Stimulated activated CD4-positive, alpha-beta T cell treated with anti-CD3 and anti-CD28 coated beads, TNF-alpha, amount 100 ng/mL, for 24 hours (primary cell): ENCODE measurements around the gene CDH5.

ENCODE experiments used
- DNase-seq, 3 experiments: peaks; one replicate each; pipeline ENCODE4 v3.0.0-alpha.2; 2020; ENCODE audit warnings: low read depth in 3 of 3

CDH5 gene

DNA sequence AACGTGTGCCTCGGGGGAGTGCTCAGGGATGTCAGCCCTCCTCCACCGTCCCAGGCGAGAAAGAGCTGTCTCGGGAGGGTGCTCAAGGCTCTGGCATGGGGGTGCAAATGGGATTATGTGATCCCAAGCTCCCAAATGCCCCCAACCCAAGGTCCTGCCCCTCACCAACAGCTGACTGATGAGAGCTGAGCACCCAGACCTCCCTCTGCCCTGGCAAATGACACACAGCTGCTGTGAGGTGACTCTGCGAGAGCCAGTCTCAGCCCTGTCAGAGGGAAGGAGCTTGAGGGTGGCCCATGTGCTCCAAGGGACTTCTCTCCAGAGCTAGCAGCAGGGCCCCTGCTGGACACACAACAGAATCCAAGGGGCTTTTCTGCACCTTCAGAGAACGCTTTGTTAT lies 7.7 kb downstream of the CDH5 start:
- DNase-seq: no peak

DNA sequence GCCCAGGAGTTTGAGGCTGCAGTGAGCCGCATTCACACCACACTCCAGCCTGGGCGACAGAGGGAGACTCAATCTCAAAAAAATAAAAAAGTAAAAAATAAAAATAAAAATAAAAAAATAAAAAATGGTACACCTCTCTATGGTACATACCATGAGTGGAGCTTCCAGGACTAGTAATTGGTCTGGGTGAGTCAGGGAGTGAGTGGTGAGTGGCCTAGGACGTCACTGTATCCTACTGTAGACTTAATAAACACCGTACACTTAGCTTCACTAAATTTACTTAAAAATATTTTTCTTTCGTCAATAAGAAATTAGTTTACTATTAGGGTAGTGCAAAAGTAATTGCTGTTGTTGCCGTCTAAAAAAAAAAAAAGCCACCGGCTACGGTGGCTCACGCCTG lies 9.0 kb downstream of the CDH5 start:
- DNase-seq: no peak

DNA sequence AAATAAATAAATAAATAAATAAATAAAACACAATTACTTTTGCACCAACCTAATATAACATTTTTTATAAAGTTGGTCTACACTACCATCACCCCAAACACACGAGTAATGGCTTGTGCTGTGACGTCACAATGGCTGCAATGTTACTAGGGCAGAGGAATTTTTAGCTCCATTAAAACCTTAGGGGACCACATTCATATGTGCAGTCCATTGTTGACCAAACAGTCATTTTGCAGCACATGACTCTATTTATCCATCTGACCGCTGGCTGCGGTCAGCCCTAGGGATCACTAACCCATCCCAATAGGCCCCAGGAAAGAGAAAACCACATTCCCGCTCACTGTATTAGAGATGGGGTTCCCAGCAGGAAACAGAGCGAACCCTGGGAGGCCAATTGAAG lies 9.6 kb downstream of the CDH5 start:
- DNase-seq: no peak

DNA sequence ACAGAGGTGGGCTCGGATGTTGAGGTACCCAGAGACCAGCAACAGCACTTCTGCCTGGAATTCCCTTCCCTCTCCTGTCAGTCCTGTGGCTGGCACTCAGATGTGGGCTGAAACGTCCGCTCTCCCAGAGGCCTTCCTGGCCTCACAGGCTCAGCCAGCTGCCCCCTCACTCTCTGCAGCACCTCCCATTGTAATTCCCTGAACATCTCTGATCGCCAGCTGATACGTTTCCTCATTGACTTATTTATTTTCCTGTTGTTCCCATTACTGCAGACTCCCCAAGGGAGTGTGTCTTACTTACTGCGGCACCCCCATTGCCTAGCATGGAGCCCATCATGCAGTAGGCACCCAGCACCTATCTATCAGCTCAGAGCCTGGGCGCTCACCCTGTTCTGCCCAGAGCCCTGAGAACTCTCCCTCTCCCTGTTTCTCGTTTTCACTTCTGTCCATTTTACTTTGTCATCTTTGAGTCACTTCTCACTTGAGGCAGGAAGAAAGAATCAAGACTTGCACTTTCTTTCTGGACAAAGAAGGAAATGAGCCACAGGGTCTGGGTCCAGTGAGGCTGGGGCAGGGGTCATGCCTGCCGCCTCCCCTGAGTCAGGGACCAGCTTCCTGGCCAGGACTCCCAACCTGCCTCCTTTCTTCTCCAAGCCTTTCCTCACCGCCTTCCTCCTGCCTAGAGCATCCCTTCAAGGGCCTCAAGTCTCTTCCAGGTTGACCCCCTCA lies 10.2 kb downstream of the CDH5 start:
- no peak for DNase-seq

DNA sequence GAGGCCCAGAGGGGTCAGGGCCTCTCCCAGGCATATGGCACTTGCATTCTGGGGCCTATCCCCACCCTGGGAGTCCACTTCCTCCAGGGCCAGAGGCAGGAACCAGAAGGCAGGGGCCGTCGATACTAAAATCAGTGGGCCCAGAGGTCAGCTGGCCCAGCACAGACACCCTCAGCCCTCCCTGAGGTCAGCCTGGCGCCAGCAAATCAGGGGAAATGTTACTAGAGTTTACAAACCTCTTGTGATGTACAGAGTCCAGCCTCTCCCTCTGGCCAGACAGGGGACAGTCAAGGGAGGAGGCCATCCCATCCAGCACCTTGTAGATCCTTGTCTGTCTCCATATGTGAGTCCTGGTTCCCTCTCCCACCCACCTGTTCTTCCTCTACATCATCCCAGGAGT lies 10.8 kb downstream of the CDH5 start:
- DNase-seq: no peak

DNA sequence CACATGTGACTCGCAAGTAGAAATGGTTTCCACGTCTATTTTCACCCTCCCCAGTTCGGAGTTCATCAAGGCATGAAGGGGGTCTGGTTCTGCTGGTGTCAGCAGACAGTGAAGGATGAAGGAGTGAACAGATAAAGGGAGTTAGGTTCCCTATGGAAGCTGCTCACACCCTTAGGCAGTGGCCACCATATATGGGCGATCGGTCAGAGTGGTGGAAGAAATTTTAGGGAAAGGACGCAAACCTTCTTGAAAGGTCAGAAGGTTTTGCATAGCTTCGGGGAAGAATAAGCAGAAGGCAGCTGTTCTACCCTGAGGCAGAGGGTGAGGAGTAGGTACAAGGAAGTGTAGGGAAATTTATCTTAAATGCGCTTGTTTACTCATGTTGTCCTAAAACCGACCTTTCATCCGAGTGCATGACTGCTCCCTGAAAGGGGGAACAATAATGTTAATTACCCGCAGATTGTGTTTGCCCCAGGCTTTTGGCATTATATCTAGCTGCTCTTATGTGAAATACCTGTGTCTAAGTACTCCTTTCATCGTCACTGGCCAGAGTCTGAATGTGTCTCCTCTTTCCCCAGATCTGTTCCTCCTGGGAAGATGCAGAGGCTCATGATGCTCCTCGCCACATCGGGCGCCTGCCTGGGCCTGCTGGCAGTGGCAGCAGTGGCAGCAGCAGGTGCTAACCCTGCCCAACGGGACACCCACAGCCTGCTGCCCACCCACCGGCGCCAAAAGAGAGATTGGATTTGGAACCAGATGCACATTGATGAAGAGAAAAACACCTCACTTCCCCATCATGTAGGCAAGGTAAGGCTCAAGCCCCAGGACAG lies 12.5 kb downstream of the CDH5 start:
- no peak for DNase-seq

DNA sequence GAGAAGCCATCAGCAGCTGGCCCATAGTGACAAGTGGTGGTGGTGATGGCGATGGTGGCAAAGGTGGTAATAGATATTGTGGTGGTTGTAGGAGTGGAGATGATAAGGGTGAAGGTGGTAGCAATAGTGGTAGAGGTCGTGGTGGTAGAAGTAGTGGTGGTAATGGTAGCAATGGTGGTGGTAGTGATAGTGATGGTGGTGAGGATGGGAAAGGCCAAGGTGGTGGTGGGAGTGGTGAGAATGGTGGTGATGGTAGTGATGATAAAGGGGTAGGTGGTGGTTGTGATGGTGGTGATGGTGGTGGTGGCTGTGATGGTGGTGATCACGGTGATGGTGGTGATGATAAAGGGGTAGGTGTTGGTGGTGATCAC lies 13.1 kb downstream of the CDH5 start:
- DNase-seq: no peak

DNA sequence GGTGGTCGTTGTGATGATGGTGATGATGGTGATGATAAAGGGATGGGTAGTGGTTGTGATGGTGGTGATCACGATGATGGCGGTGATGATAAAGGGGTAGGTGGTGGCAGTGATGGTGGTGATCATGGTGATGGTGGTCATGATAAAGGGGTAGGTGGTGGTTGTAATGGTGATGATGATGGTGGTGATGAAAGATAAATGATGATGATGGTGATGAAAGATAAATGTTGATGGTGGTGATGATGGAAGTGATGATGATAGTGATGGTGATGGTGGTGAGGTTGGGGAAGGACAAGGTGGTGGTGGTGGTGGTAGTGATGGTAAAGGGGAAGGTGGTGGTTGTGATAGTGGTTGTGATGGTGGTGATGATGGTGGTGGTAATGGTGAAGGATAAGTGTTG lies 13.9 kb downstream of the CDH5 start:
- no peak for DNase-seq

DNA sequence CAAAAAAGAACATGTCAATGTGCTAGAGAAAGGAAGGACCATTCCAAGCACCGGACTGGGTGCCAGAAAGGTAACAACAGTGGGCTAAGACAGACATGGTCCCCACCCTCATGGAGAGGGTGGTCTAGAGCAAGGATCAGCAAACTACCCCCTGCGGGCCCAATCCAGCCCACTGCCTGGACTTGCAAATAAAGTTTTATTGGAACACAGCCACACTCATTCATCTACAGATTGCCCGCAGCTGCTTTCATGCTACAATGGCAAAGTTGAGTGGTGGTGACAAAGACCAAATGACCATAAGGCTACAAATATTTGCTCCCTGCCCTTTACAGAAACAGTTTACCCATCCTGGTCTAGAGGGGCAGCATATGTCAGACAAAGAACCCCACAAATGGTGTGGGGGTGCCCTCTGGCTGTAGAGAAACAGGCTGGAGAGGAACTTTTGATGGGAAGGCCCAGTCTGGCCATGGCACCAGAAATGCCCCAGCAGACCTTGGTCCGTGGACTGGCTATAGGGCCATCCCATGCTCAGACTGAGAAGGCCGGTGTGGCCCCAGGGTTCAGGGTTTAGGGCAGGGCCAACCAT lies 15.2 kb downstream of the CDH5 start:
- no peak for DNase-seq

DNA sequence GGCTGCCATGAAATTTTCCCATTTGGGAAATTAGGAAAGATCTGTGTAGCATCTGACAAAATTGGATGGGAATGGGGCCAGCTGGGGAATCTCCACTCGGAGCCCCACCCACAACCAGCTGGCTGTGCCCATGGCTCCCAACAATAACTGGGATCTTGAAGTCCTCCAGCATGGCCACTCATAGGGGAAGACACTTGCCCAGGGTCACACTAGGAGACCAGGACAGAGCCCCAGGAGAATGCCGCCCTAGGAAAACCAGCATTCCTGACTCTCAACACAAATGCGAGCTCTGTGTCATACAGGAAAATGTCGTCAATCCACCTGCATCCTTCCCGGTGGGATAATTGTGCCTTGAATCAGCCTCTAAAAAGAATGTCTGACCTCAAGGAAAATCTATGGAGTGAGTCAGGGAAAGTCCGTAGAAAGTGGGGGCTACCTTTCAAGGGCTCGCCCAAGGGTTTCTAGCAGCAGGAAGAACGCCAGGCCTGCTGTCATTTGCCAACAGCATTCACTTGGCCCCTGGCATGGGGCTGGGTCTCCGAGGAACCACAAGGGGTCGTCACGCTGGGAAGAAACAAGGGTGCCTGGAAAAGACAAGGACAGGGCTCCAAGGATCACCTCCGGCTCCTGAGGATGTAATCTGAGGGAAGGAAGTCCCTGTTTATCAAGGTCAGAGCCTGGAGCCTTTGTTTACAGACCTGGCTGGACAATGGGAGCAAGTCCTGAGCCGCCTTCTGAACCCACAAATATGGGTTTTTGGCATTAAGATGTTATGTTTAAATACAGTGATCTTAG lies 15.9 kb downstream of the CDH5 start:
- no peak for DNase-seq

DNA sequence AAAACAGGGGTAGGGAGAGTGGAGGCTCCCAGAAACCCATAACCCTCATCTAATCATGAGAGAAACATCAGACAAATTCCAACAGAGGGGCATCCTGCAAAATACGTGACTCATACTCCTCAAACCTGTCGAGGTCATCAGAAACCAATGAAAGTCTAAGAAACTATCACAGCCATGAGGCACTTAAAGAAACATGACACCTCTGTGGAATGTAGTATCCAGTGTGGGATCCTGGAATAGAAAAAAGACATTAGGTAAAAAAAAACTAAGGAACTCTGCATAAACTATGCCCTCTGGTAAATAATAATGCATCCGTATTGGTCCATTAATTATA lies 16.4 kb downstream of the CDH5 start:
- DNase-seq: no peak

DNA sequence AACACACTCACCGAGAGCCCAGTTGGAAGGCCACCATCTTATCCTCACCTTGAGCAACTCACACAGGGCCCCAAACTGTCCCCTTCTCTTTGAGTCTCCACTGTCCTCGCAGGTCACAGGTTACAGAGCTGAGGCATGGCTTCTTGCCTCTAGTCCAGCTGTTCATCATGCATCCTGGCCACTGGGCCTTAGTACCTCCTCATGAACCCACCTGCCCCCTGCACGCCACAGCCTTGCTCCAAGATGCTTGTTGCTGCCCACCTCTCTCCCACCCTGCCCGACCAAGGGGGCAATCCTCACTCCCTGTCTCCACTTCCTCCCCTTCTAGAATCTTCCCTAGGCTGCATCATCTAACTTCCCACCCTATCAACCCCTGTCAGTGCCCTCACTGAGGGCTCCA lies 17.1 kb downstream of the CDH5 start:
- DNase-seq: no peak

DNA sequence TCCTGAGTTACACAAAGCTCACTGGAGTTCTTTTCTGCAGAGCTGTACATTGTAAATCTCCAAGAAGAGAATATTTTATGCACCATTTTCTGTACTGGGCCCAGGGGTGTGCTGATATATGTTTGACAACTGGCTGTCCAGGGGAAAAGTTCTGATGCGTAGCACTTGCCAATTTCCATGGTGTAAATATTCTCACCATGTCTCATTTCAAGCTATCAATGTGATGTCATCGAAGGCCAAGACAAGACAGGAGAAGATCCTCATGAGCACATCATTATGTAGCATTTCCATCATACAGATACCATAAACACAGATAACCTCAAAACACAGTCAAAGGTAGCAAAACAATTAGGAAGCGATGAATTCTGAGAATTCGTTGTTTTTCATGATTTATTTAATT lies 18.9 kb downstream of the CDH5 start:
- no peak for DNase-seq

DNA sequence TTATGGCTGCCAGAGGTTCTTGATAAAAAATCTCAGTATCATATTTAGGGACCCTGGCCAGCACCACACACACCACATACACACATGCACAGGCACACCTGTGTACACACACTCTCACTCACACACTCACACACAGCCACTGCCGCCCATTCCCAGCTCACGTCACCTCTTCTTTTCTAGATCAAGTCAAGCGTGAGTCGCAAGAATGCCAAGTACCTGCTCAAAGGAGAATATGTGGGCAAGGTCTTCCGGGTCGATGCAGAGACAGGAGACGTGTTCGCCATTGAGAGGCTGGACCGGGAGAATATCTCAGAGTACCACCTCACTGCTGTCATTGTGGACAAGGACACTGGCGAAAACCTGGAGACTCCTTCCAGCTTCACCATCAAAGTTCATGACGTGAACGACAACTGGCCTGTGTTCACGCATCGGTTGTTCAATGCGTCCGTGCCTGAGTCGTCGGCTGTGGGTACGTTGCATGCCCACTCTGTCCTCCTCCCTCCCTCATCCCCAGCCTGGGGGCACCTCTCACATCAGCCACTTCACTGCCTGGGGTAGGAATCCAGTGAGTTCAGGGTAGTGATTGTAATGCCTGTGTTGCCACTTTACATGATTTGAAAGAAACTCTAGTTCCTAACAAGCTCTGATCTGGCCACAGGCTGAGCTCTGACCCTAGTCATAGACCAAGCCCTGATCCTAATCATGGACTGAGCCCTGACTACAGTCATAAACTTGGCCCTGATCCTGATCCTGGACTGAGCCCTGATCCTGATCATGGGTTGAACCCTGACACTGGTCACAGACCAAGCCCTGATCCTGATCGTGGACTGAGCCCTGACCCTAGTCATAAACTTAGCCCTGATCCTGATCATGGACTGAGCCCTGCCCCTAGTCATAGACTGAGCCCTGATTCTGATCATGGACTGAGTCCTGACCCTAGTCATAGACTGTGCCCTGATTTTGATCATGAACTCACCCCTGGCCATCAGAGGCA lies 20.4 kb downstream of the CDH5 start:
- DNase-seq: no peak

DNA sequence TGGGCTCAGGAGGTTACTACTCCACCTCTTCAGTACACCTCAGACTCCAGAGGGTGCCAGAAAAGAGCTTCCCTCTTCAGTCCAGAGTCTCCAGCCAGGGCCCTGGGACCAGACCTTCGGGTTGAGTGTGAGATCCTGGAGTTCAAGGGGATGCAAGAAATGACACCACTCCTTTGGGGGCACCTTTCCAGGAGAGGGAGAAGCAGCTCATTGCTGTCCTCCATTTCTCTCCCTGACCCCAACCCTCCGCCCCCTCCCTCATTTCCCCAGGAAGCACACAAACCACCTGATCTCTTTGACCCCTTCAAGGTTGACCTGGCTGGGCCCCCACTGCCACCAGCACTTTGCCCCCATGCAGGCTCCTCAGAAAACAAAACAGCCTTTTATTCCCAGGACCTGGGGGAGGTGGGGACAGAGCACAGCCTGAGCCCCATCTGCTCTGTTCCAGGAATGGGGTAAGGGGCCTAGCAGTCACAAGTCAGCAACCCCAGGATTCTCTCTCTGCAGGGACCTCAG lies 21.4 kb downstream of the CDH5 start:
- DNase-seq: no peak

DNA sequence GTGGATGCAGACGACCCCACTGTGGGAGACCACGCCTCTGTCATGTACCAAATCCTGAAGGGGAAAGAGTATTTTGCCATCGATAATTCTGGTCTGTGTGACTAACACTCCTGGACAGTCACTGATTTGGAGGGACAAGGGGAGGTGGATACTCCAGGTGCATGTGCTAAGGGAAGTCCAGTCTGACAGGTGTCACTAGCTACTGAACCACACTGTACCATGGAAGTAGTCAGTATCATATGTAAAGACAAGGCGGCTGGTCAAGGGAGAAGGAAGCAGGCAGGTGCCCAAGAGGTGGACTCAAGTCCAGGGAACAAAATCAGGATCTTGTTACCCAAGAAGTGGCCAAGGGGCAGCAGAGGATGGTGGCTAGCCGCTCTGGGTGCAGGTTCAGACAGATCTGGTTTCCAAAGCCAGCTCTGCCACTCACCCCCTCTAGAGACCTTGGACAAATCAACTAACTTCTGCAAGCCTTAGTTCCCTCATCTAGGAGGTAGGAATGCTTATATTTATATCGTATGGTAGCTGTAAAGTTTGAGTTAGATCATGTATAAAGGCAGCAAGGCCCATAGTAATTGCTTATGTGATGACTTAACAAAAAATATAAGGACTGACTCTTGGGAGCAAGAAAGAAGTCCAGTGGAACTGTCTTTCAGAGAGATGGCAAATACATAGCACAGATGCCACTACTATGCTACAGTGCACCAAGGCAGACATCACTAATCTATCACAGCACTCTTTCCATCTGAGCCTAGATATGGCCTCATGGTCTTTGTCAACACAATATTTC lies 22.1 kb downstream of the CDH5 start:
- DNase-seq: no peak

DNA sequence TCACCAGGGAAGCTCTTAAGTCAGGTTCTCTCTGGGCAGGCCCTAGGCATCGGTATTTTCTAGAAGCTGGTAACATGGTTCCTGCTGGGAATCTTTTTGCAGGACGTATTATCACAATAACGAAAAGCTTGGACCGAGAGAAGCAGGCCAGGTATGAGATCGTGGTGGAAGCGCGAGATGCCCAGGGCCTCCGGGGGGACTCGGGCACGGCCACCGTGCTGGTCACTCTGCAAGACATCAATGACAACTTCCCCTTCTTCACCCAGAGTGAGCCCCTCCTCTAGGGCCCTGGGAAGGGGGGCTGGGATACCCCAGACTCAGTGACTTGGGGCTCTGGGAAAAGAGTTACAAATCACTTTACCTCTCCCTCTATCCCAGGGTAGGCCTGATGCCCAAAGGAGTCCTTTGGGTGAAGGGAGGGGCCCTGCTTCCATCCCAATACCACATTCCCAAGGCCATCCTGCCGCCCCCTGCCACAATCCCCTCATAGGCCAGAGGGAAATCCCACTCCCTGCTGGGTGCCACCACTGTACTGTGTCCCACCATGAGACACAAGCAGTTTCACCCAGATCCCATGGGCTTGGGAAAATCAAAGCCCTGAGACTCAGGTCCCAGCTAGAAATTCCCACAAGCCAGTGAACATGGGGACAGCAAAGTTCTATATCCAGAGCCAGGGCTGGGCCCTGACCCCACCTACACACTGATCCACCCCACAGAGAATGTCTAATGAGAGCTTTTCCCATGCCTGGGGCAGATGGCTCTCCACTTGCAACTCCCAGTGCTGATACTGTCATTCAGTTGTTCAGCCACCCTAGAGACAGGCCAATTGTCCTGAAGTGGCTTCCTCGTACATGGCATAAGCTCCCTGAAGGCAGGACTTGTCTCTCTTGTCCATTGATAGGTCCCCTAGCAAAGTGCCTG lies 23.0 kb downstream of the CDH5 start:
- DNase-seq: no peak

DNA sequence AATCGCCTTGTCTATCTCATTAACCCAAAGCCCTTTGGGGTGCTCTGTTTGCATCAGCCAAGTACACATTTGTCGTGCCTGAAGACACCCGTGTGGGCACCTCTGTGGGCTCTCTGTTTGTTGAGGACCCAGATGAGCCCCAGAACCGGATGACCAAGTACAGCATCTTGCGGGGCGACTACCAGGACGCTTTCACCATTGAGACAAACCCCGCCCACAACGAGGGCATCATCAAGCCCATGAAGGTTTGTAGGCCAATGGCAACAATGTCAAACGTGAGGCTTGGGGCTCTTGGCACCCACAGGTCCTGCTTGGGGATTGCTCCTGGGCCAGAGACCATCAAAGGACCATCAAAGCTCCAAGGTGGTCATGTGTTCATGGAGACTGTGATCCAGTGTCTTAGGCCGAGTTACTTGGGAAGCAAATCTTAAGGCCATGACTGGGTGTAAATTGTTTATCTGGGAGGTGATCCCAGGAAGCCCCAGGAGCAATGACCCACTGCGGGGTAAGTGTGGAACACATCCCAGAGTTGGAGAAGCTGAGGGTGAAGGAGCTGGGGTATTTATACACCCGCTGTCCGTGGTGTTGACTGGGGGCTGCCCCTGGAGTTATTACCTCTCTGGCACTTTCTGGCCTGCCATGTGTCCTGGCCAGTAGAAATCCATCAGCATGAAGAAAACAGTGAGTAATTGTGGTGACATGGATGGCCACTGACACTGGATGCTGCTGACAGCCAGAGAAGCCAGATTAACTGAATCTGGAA lies 24.0 kb downstream of the CDH5 start:
- DNase-seq: no peak
